GM21529 (cell line): Measurements from ENCODE around the gene UNC80.

Source experiments
- ATAC-seq: cut with Tn5 transposase; IDR thresholded peaks from one replicate; pipeline ENCODE4 v1.9.1; 2021; ENCODE audit not compliant: unreplicated experiment

UNC80 gene

GRCh38 chr2:210004881-210005280, 233.2 kb downstream of the UNC80 start:
- ATAC-seq, result no peak

- no peak for ATAC-seq
Observed at GRCh38 chr2:210007895-210008294, 236.3 kb downstream of the UNC80 start.

- no peak for ATAC-seq
Observed at GRCh38 chr2:210009126-210009525, 237.5 kb downstream of the UNC80 start.

GRCh38 chr2:210009896-210010295, 238.3 kb downstream of the UNC80 start:
- no peak for ATAC-seq

GRCh38 chr2:210020138-210020537, 248.5 kb downstream of the UNC80 start:
- no peak for ATAC-seq

- no peak for ATAC-seq
Observed at GRCh38 chr2:210022824-210023223, 251.2 kb downstream of the UNC80 start.

- ATAC-seq, result no peak
Observed at GRCh38 chr2:210027608-210028007, 256.0 kb downstream of the UNC80 start.

- no peak for ATAC-seq
Observed at GRCh38 chr2:210028178-210028577, 256.5 kb downstream of the UNC80 start.

GRCh38 chr2:210034087-210034683, 262.6 kb downstream of the UNC80 start:
- no peak for ATAC-seq

- no peak for ATAC-seq
Observed at GRCh38 chr2:210035679-210036078, 264.0 kb downstream of the UNC80 start.

GRCh38 chr2:210038078-210038477, 266.4 kb downstream of the UNC80 start:
- no peak for ATAC-seq

- no peak for ATAC-seq
Observed at GRCh38 chr2:210046851-210047500, 275.3 kb downstream of the UNC80 start.
